Endothelial cell of umbilical vein (primary cell): ENCODE measurements around the gene CYP11A1. TPM values are rescaled to one million over a fixed set of nuclear protein-coding genes. Genes with fewer than 3 reads are reported as not detected.

ENCODE experiments used
- BruUV-seq: library from RNA; stranded (reverse); fragments of 400-500 nt; replicated peaks from 2 replicates; lab custom pipeline; 2021; lab: Mats Ljungman, UMichigan
- CTCF ChIA-PET: fragments of 300-600, 350-600 bp; sonication (Branson Sonifier 250); formaldehyde crosslinking; loops from one replicate; lab custom pipeline; 2021; ENCODE audit warnings: antibody characterized with exemption, inconsistent platforms; lab: Charles Lee
- POLR2A ChIA-PET: fragments of 300-600, 350-600 bp; sonication (Branson Sonifier 250); formaldehyde crosslinking; loops from one replicate; lab custom pipeline; 2021; ENCODE audit warnings: antibody characterized with exemption, inconsistent platforms; lab: Charles Lee
- DNase-seq: peaks from one replicate; pipeline ENCODE4 v3.0.0-alpha.2; 2011; ENCODE audit warnings: low read depth, low spot score
- FAIRE-seq: peaks from 2 replicates; lab custom pipeline; 2011; peaks lifted over from hg19 to GRCh38; lab: Jason Lieb, UNC
- H2AFZ ChIP-seq: 2 replicates; pipeline ENCODE4 v1.6.0; 2012; ENCODE audit warnings: low read depth, low read length, control low read depth, inconsistent platforms
- H3K27ac ChIP-seq: 2 replicates; pipeline ENCODE4 v1.5.1; 2011; ENCODE audit warnings: low read depth, mild to moderate bottlenecking, control low read depth, low read length, moderate library complexity; ENCODE audit not compliant: insufficient read depth
- H3K27me3 ChIP-seq, 2 experiments: 2 replicates each; pipeline versions ENCODE4 v1.6.0 to v1.6.1; 2011; ENCODE audit warnings: low read length in 2 of 2, mixed read lengths in 1 of 2; ENCODE audit not compliant: control insufficient read depth in 2 of 2, insufficient read depth in 2 of 2
- H3K36me3 ChIP-seq, 2 experiments: 2 replicates in 1 of 2; 3 replicates in 1 of 2; pipeline ENCODE4 v1.5.1; 2011; ENCODE audit warnings: low read length in 2 of 2, mild to moderate bottlenecking in 1 of 2, moderate library complexity in 1 of 2; ENCODE audit not compliant: control insufficient read depth in 2 of 2, insufficient read depth in 2 of 2; ENCODE audit errors: extremely low read depth in 1 of 2
- H3K4me1 ChIP-seq: 3 replicates; pipeline ENCODE4 v1.5.1; 2011; ENCODE audit warnings: mild to moderate bottlenecking, low read length; ENCODE audit not compliant: control insufficient read depth, insufficient read depth; ENCODE audit errors: extremely low read depth
- H3K4me2 ChIP-seq: 2 replicates; pipeline ENCODE4 v1.6.1; 2011; ENCODE audit warnings: low read length, control low read depth, mixed read lengths; ENCODE audit not compliant: insufficient read depth
- H3K4me3 ChIP-seq, 3 experiments: fragments of 200-600 bp in 1 of 3; sonication (generic), shearing (Covaris generic) in 1 of 3; replicated peaks in 1 of 3; 2 replicates each; pipeline ENCODE4 v1.5.1; 2011 to 2016; ENCODE audit warnings: control low read depth in 3 of 3, low read length in 3 of 3, mild to moderate bottlenecking in 2 of 3, inconsistent platforms in 1 of 3, low read depth in 1 of 3, moderate library complexity in 1 of 3; ENCODE audit not compliant: insufficient read depth in 1 of 3
- H3K79me2 ChIP-seq: 2 replicates; pipeline ENCODE4 v1.6.0; 2012; ENCODE audit warnings: low read length, inconsistent platforms; ENCODE audit not compliant: control insufficient read depth, insufficient read depth
- H3K9ac ChIP-seq: replicated peaks from 2 replicates; pipeline ENCODE3; 2011; ENCODE audit warnings: low read length, control low read depth; ENCODE audit not compliant: insufficient read depth; ENCODE audit errors: extremely low read depth
- H3K9me1 ChIP-seq: replicated peaks from 3 replicates; pipeline ENCODE4 v1.6.0; 2011; ENCODE audit warnings: mild to moderate bottlenecking, low read length; ENCODE audit not compliant: control insufficient read depth, insufficient read depth; ENCODE audit errors: extremely low read depth
- H3K9me3 ChIP-seq: replicated peaks from 2 replicates; pipeline ENCODE4 v1.5.1; 2012; ENCODE audit warnings: low read length, inconsistent platforms; ENCODE audit not compliant: control insufficient read depth, insufficient read depth
- H4K20me1 ChIP-seq: replicated peaks from 2 replicates; pipeline ENCODE3; 2011; ENCODE audit warnings: mild to moderate bottlenecking, low read length; ENCODE audit not compliant: control insufficient read depth, insufficient read depth; ENCODE audit errors: extremely low read depth
- EZH2 ChIP-seq: IDR thresholded peaks from 2 replicates; pipeline ENCODE4 v1.6.1; 2012; ENCODE audit warnings: borderline replicate concordance, low read depth, mild to moderate bottlenecking, moderate library complexity, low read length, inconsistent platforms; ENCODE audit not compliant: severe bottlenecking
- FOS ChIP-seq: IDR thresholded peaks from 2 replicates; pipeline ENCODE4 v1.6.1; 2011; ENCODE audit warnings: mild to moderate bottlenecking, low read length, moderate library complexity, borderline replicate concordance; ENCODE audit not compliant: insufficient read depth
- GATA2 ChIP-seq: IDR thresholded peaks from 2 replicates; pipeline ENCODE4 v1.7.0; 2011; ENCODE audit warnings: low read depth, mild to moderate bottlenecking, moderate library complexity, mixed read lengths, low read length; ENCODE audit not compliant: insufficient read length, insufficient read depth
- MAX ChIP-seq: IDR thresholded peaks from 2 replicates; pipeline ENCODE4 v1.6.1; 2011; ENCODE audit not compliant: insufficient read depth, insufficient read length
- MYC ChIP-seq: IDR thresholded peaks from one replicate; pipeline ENCODE4 v1.6.1; 2011; ENCODE audit warnings: mild to moderate bottlenecking, low read depth, low read length
- dilution Hi-C: fragments of 300-500 bp; cut with MboI; formaldehyde crosslinking; loops from one replicate; pipeline ENCODE4 v1.15.0; 2019; ENCODE audit warnings: low sequenced_read_pairs; ENCODE audit not compliant: extremely low pct_ligation_motif_present
- intact Hi-C: fragments of 100-400 bp; cut with micrococcal nuclease; formaldehyde crosslinking; loops from one replicate; pipeline ENCODE4 v1.10.0; 2022
- polyA plus RNA-seq, 4 experiments: library from polyadenylated mRNA; depleted of rRNA in 3 of 4; stranded (reverse) in 3 of 4; unstranded in 1 of 4; fragments of >200 nt; gene quantifications; 2 replicates each; pipeline versions ENCODE4 v1.2.1 to v1.2.3, GENCODE V29; 2011 to 2012; ENCODE audit warnings: missing spikeins in 1 of 4
- total RNA-seq: library from RNA; stranded (reverse); gene quantifications from 2 replicates; pipeline ENCODE4 v1.2.3, GENCODE V29; 2021

The CYP11A1 gene
- total and polyA plus RNA-seq, 2 donors (not counting 3 experiments of a cell fraction or from before 2014, with no cell fraction given), result 0.08 TPM; not detected in 1

DNA sequence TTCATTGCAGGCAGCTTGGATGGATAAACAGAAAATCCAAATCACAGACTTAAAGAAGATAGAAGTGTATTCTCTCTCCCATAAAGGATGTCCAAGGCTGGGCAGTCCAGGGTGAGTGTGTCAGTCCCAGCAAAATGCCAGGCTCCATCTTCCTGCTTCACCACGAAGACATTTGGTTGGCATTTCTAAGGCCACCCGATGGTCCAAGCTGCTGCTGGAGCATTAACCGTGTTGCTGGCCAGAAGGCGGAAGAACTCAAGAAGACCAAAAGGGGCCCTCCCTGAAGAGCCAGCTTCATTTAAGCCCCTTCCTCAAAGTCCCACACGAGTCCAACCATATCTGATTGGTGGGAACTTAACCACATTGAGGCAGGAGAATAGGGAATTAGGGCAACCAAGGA, 3.0 kb upstream of the CYP11A1 start:
- FAIRE-seq, result no peak
- ChIA-PET CTCF (interaction anchor here (1.0 to 7.9 kb wide), 6 partner anchors 12 to 264 kb away, joined by 3 to 60 read pairs (median 4); no protein-coding TSS in a partner anchor), POLR2A (no interaction called here)
- H2AFZ ChIP-seq, result no peak overlapping the region
- intact Hi-C loops (no loop called here), dilution Hi-C loops (no loop called here)
- H3K27ac ChIP-seq, result no peak overlapping the region
- H3K4me1 ChIP-seq, result peaks cover 14% of the 10 kb centered on the region
- no peaks in the 10 kb centered on the region for H4K20me1 ChIP-seq
- H3K4me2 ChIP-seq, result no peak overlapping the region
- H3K27me3 ChIP-seq, result peaks cover 20 to 32% of the 10 kb centered on the region in 2 experiments
- no peak for DNase-seq
- H3K4me3 ChIP-seq, result no peak overlapping the region
- H3K36me3 ChIP-seq, result no peaks in the 10 kb centered on the region
- H3K9me3 ChIP-seq, result no peaks in the 10 kb centered on the region
- no peaks in the 10 kb centered on the region for H3K79me2 ChIP-seq
- H3K9me1 ChIP-seq, result no peaks in the 10 kb centered on the region
- no peak for TF ChIP-seq MAX
- H3K9ac ChIP-seq, result no peak overlapping the region
- no TSS peak for BruUV-seq

- TF ChIP-seq GATA2, result no peak
- no peak for TF ChIP-seq FOS
- no peak for TF ChIP-seq EZH2
- no peak for TF ChIP-seq MYC
- CTCF ChIA-PET, result interaction anchor here (2.2 to 7.9 kb wide), 2 partner anchors 70 to 252 kb away, joined by 7 to 60 read pairs; no protein-coding TSS in a partner anchor
- Histone ChIP-seq H3K79me2 (no peaks in the 10 kb centered on the region), H4K20me1 (no peaks in the 10 kb centered on the region), H3K27me3 (peaks cover 20 to 34% of the 10 kb centered on the region in 2 experiments), H3K4me2 (no peak overlapping the region), H3K9me1 (no peaks in the 10 kb centered on the region), H3K4me3 (no peak overlapping the region), H3K4me1 (peaks cover 10% of the 10 kb centered on the region), H3K9me3 (no peaks in the 10 kb centered on the region), H3K27ac (no peak overlapping the region), H2AFZ (no peak overlapping the region), H3K9ac (no peak overlapping the region), H3K36me3 (no peaks in the 10 kb centered on the region)
- no peak for DNase-seq
- no TSS peak for BruUV-seq
- POLR2A ChIA-PET, result no interaction called here
- FAIRE-seq, result no peak
- intact Hi-C loops, result no loop called here
- dilution Hi-C loops, result no loop called here
These were observed 2.3 kb upstream of the CYP11A1 start for GRCh38 chr15:74369756-74370155.
